DLD1 (cell line): ENCODE data around the gene PARD3B.

Experiments used
- in situ Hi-C: cut with HindIII; loops from 2 replicates; pipeline ENCODE4 v1.10.0; 2017; ENCODE audit warnings: low sequenced_read_pairs

PARD3B gene

DNA sequence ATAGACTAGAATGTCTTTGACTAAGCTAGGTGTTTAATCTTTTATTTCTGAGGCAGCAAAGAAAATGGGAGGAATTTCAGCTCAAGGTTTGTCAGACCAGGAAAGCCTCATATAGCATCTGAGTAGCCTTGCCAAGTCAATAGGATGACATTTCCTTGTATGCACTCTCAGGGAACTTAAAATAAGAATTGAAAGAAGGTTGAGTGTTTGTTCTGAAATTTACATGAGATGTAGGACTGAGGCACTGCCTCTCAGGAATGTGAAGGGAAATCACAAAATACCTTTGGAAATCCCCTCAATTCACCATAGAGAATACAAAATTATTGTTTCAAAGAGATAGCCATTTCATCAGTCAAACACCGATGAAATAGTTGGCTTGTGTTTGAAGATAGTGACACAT, 745.0 kb downstream of the PARD3B start:
- in situ Hi-C loops: no loop called here

DNA sequence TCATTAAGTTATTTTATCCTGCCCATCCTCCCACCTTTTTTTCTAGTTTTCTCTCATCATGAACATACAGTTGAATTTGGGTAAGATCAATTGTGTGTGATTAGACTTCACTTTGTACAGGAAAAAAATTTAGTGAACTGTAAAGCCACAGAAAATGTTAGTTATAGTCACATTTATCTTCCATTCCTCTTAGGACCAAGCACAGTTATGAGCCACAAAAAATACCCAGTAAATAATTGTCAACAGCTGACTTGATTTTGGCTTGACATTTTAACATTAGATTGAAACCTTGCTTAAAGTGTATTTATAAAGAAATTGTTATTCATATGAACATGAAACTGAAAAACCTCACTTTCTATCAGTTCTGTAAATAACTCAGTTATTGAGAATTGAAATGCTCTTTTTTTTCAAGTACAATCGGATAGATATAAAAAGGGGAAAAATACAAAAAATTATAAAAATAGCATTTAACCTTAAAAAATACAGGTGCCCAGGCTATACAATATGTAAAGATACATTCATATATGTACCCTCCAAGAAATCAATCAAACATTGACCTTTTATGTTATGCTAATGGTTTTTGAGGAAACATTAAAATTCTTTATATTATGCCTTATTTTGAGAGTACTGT, 747.5 kb downstream of the PARD3B start:
- in situ Hi-C loops: no loop called here

DNA sequence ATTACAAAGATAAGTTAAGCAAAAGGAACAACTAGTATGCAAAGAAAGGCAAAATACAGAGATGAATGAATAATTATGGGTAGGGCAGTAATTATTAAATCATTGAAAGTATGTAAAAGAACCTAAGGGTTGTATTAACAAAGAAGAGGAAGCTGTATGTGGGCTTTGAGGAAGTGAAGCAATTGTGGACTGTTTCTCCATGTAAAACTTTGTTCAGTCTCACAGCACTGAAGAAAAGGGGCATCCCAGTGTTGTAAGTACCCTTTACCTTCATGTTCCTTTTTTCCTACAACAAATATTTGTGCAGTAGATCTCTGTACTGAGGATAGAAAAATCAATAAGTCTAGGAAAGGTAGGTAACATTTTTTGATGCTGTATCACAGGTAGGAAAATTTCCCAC, 748.3 kb downstream of the PARD3B start:
- in situ Hi-C loops: no loop called here

DNA sequence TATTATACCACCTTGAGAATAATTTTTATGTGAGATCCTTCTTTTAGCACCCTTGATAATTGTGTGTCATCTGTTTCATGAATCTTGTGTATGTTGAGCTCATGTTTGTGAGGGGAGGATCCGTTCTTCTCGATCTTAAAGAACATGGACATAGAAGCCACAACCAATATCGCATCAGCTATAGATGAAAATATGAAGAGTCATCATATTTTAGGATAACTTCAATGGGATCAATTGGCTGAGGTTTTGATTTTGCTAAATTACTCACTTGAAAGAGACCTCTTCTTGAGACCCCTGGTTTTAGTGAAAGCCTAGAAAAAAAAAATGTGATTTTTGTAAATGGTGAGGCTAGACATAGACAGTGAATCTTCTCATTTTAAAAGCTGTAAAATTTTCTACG, 751.7 kb downstream of the PARD3B start:
- in situ Hi-C loops: no loop called here

DNA sequence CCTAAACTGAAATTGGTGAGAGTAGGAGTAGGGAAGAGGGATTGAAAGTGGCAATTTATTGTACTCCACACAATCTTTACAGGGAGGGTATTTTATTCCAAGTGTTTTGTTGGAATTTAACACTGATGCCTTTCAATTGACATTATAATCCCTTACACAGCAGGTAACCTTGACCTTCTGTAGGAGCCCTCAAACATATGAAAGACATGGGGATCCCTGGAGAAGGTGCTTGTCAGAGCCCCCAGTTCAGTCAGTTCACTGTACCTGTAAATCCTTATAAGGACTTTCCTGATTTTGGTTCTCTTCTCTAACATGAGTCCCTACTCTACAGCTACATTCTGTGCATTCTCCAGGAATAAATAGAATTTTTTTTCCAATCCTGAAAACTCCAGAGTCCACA, 752.1 kb downstream of the PARD3B start:
- in situ Hi-C loops: no loop called here

DNA sequence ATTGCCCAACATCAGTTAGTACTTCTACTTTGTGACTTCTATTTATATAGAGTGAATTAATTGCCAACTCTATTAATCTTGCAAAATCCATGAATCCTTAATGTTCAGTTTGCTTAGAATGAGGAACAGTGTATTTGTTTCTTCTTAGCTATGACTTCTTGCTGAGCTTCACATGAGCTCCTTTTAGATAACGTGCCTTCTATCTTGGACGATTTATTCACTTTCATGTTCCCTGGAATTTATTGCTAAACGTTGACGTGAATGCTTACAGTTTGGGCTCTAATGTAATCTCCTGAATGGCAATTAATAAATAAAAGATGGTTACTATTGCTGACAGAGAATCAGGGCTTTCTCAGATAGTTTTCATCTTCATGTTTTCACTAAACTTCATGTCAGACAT, 752.6 kb downstream of the PARD3B start:
- in situ Hi-C loops: no loop called here

DNA sequence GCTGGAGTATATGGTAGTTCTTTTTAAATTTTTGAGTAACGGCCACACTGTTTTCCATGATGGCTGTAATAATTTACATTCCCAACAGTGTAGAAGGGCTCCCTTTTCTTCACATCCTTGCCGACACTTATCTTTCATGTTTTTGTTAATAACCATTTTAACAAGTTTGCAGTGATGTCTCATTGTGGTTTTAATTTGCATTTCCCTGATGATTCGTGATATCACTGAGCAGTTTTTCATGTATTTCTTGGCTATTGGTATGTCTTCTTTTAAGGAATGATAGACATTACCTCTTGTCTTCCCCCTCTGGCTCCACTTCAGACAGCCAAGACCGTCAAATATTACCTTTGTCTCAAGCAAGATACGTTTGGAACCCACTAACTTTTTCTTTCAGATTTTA, 765.9 kb downstream of the PARD3B start:
- in situ Hi-C loops: no loop called here

DNA sequence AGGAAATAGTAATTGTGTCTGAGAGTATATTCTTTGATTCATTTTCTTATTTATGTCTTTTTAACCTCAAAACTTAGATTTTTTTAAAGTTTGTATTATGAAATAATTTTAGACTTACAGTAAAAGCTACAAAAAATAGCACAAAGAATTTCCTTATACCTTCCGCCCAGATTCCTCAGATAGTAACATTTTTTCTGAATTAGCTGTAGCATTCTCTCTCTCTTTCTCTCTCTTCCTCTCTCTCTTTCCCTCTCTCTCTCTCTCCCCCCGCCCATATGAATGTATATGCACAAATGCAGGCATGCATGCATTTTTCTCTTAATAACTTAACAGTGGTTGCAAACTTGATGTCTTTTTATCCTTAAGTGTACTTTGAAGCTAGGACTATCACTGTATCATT, 776.0 kb downstream of the PARD3B start:
- in situ Hi-C loops: no loop called here

DNA sequence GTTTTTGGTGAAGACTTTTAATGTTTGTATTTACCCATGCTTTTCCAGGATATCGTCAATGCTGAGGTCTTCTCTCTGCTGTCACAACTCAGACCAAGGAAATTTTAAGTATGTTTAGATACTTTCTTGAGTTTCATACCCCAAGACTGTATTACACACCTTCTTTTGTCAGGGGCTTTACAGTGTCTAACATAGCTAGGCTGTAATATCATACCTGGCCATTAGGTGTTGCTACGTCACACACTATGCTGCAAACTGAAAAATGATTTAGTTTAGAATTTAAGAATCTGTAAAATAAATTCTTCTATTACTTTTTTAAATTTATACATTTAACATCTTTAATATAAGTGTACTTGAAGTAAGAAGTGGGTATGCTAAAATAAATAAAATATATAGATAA, 778.7 kb downstream of the PARD3B start:
- in situ Hi-C loops: no loop called here

DNA sequence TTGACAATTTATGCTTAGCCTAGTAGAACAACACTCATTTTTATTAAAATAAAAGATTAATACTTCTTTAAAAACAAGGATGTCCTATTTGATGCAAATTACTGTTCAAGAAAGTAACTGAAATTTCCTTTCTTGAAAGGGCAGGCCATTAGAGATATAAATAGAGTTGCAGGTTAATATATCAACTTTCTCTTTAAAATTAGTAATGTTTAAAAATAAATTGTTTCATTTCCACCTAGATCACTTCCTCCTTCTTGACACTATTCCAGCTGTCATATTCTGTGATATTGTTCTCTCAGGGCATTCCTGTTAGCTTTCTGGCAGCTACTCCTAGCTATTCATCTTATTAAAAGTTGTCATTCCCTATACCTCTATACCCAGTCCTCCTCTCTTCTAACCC, 779.1 kb downstream of the PARD3B start:
- in situ Hi-C loops: no loop called here

DNA sequence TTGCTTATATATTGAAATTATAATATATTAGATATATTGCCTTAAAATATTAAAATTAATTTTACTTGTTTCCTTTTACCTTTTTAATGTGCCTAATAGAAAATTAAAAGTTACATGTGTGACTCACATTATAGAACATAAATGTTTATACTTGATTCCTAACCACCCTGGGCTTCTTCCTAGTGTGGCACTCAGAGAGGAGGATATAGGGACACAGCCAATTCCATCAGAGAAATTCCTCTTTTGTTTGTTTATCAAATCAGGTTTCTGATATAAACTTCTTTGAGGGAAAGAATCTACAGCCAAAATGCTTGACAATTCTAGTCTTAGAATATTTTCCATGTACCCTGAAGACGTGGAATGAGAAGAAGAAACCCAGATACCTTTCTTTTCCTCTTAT, 788.1 kb downstream of the PARD3B start:
- in situ Hi-C loops: no loop called here

DNA sequence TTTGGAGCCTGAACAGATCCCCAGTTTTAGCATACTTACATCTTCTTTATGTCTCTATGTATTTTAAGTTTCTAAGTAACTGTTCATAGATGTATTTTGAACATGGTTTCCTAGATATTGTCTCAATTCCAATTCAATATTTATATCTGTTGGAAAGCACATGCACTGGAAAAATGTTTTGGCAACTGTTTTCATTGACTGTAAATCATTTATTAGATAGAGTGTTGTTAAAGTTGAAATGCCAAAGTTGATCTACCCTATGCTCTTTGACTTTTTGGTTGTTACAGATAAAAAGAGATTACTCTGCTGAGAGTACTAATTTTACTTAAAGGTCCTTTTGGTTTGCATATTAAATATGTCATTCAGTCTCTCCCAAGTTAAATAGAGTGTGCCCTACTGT, 792.0 kb downstream of the PARD3B start:
- in situ Hi-C loops: no loop called here

DNA sequence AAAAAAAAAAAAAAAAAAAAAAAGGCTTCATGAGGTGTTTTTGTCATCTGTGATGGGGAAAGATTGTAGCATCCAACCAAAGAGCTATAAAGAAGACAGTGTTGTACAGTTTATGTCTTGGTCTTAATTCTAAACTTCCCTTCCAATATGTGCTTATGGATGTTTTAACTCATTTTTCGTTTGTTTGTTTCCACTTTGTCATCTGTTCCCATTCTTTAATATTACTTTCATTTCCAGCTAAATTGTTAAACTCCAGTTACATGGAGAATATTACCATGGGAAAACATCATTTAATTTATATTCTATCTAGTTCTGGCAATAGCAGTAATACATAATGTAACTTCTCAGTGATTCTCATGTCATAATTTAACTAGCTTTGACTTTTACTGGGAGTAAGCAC, 792.9 kb downstream of the PARD3B start:
- in situ Hi-C loops: no loop called here

DNA sequence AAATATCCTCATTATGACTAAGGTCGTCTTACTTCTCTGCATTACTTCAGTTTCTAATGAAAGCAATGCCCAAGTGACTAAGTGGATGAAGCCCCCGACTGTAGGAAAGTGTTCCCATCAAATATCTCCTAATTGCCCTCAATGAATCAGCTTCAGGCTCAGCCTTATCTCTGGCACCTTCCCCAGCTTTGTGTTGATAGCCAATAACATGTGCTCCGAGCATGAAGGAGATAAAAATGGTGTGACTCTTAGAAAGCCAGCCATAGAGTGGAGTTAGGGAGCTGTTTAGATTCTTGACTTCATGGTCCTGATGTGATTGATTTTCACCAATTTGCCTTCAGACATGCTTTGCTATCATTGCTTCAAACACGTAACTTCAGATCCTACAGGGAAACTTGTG, 797.8 kb downstream of the PARD3B start:
- in situ Hi-C loops: no loop called here

DNA sequence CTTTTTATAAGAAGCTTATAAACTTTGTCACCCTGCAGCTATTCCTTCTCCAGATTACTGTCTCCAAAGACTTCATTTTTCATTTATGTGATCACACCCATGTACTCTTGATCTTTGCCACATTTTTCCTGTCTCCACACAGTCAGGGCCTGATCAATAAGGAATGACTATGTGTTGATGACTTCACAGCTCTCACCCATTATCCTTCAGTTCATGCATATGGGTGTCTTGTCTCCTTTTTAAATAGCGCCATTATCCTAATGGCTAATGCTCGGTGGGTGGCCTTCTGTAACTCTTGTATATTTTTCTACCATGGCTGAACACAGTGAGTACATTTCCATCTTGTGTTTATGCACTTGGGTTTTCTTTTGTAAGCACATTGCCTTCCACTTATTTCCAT, 801.4 kb downstream of the PARD3B start:
- in situ Hi-C loops: no loop called here

DNA sequence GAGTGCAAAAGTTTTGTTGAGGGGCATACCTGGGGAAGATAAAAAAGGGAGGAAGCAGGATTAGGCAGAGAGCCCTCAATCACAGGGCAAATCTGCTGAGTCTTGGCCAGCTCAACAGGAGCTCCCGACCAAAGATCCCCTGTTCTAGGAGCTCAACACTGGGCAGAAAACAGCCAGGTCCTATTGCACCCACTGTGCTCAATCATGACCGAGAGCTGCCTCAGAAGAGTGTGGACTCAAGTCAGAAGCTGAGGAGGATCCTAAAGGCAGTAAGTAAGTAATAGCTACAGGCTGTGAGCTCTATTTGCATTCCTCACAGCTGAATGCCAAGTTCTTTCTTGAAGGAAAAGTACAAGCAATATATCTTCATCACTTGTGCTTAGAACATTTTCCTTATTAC, 802.6 kb downstream of the PARD3B start:
- in situ Hi-C loops: no loop called here

DNA sequence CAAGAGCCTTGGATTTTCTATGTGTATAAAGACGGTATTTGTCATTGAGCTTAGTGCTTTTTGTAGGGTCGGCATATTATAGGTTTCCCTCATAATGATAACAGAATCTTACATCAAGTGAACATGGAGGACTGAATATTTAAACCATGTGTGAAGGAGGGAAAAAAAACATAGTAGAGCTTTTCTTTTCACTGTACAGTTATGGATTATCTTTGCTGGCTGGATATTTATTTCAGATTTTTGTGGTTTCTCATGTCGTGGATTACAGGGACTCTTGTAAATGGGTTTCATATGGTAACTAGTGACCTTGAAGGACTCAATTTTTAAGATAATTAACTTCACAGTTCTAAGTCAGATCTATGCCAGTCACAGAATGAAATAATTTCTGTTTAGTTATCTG, 806.8 kb downstream of the PARD3B start:
- in situ Hi-C loops: no loop called here

DNA sequence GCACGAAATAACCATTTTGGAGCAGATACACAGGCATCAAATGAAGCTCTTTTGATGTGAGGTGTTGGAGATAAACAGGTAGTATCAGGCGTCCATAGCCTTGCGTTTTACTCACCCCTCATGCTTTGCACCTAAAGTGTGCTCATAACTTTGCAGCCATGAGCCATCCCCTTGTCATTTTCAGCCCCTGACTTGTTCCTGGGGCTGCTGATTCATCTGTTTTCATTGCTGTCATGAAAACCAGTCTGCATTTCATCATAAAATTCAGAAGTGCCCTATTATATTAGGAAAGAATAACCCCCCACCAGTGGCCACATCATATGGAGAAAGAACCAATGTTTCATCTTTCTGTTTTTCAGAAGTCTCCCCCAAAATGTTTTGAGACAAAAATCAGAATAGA, 807.3 kb downstream of the PARD3B start:
- in situ Hi-C loops: no loop called here

DNA sequence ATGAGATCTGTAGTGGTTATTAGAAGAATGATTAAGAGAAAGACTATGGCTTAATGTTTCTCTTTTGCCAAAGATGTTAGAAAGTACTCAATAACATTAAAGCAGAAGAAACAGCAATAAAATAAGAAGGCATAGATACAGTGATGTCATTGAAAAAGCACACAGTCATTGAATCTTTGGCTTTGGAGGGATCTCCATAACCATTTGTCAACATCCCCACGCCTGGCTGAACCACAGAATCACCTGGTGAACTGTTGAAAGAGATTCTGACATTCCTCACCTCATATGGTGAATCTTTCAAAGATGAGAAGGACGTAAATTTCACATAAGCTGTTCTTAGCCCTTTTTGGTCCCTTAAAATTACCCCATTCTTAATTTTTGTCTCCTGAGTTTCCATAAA, 812.5 kb downstream of the PARD3B start:
- in situ Hi-C loops: no loop called here

DNA sequence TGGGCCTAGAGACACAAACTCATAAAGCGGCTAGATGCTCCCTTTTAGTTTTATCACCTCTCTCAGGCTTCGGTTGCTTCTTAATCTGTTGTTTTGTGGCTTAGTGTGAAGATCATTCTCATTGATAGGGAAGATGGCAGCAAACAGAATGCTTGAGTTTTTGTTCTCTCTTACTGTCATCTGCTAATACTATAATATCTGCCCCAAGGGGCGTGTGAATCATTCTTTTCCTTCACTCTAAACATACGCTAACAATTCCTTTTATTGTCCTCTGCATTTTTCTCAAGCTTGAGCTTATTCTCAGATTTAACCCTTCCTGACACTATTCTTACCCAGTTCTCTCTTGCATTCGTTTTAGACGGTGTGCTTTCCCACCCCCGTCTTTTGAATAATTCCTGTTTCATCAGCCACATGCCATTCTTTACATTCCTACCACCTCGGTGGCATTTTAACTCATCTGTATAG, 813.1 kb downstream of the PARD3B start:
- in situ Hi-C loops: no loop called here

DNA sequence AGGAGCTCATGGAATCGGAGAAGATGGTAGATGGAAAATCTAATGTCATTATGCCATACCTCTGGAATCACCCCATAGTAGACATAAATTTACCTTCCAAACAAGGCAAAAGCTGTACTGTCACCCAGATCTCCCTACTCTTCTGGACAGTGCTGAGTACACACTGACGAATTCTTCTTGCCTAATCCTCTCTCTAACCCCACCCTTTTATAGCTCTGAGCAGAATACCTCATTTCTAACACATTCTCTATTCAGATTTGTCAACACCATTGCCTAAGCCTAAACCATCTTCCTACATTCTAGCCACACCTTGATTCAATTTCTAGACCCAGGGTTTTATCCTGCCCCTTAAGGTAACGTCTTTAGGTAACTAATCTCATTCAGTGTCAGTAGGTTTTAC, 816.0 kb downstream of the PARD3B start:
- in situ Hi-C loops: no loop called here

DNA sequence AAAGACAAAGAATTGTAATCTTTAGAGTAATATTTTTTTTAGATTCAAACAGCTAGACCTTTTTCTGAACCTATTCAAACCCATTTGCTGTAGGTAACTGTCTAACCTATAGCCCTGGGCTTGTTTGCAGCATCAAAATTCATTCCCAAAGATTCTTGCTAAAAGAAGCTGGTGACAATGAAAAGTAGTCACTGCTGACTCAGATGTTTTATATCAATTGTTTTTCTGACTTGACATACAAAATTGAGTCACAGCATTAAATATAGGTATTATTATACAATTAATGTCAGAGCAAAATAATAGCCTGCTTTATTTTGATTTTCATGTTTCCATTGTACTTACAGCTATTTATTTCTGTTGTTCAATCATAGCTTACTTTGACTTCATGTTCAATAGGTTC, 816.7 kb downstream of the PARD3B start:
- in situ Hi-C loops: no loop called here

DNA sequence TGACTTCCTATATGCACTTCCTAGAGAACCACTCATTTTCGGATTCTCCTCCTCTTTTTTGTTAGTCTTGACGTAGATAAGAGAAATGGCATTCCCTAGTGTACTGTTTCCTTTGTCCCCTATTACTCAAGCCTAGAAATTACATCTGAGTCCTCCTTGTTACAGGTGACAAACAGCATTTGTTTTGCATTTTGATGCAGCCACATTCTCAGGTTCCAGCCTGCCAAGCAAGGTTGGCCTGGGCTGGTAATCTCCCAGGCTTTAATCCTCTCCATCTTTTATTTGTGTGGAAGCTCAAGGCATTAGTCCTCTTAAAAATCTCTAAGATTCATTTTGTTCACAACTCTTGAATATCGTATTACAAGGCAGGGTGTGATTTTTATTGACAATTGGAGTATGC, 819.0 kb downstream of the PARD3B start:
- in situ Hi-C loops: no loop called here
